Stomach (tissue), 9 donors: ENCODE data around the gene NAXE. TPM values are rescaled to one million over a fixed set of nuclear protein-coding genes. Genes with fewer than 3 reads are reported as not detected.
A peak's percentile ranks its signal among the peaks of the same experiment; 100 is the strongest.

Experiments used
- DNase-seq, 2 donors: peaks; one replicate each; pipeline versions ENCODE4 v3.0.0 to v3.0.0-alpha.2; 2013 to 2019
- H3K27ac ChIP-seq, 5 donors: fragments of 200-600 bp in 4 of 5; sonication (generic) in 4 of 5; one replicate each; pipeline ENCODE4 v1.5.1; 2013 to 2019; ENCODE audit warnings: mild to moderate bottlenecking in 1 of 5, moderate library complexity in 1 of 5
- H3K27me3 ChIP-seq, 3 donors: fragments of 200-600 bp; sonication (generic); one replicate each; pipeline ENCODE4 v1.5.1; 2017 to 2019; ENCODE audit warnings: mixed run types in 1 of 3
- H3K36me3 ChIP-seq, 4 donors: fragments of 200-600 bp; sonication (generic); 1 replicate in 3 of 4; 2 replicates in 1 of 4; pipeline ENCODE4 v1.5.1; 2016 to 2019
- H3K4me1 ChIP-seq, 4 donors: fragments of 200-600 bp; sonication (generic); one replicate each; pipeline ENCODE4 v1.5.1; 2016 to 2019
- H3K4me3 ChIP-seq, 4 donors: fragments of 200-600 bp; sonication (generic) in 3 of 4; one replicate each; pipeline ENCODE4 v1.5.1; 2016 to 2019; ENCODE audit warnings: mild to moderate bottlenecking in 1 of 4
- H3K9me3 ChIP-seq, 4 donors: fragments of 200-600 bp; sonication (generic); one replicate each; pipeline ENCODE4 v1.5.1; 2016 to 2019
- CTCF ChIP-seq, 7 experiments: fragments of 450-650 bp in 4 of 7; fragments of 200-600 bp in 3 of 7; sonication (generic) in 3 of 7; IDR thresholded peaks; one replicate each; pipeline ENCODE4 v1.5.1; 2016 to 2019; ENCODE audit warnings: antibody characterized with exemption in 7 of 7, control low read depth in 2 of 7, mild to moderate bottlenecking in 1 of 7
- EP300 ChIP-seq: sonication (generic); formaldehyde crosslinking; IDR thresholded peaks from one replicate; pipeline ENCODE4 v1.6.1; 2017; ENCODE audit warnings: antibody characterized with exemption
- POLR2A ChIP-seq, 4 donors: fragments of 450-650 bp; IDR thresholded peaks; one replicate each; pipeline ENCODE4 v1.6.1; 2016; ENCODE audit warnings: antibody characterized with exemption in 4 of 4, control low read depth in 2 of 4, mild to moderate bottlenecking in 1 of 4, moderate library complexity in 1 of 4
- POLR2AphosphoS5 ChIP-seq, 3 donors: sonication (generic); formaldehyde crosslinking; IDR thresholded peaks; one replicate each; pipeline ENCODE4 v1.6.1; 2016; ENCODE audit warnings: antibody characterized with exemption in 3 of 3
- WGBS, 5 donors: extraction: QIAGEN DNeasy Blood & Tissue Kit in 3 of 5; methylation state at CpG; one replicate each; pipeline versions ENCODE4 v1.1.5 to v1.1.7; 2013 to 2018; 5-methylcytosine and 5-hydroxymethylcytosine counted together
- intact Hi-C: fragments of 100-400 bp; cut with DNase I; formaldehyde crosslinking; loops from one replicate; pipeline ENCODE4 v1.15.1; 2023; ENCODE audit warnings: low total_unique reads
- polyA plus RNA-seq, 3 donors: library from polyadenylated mRNA; stranded (reverse); fragments of 200-250 nt; gene quantifications; one replicate each; pipeline ENCODE4 v1.2.3, GENCODE V29; 2013
- total RNA-seq, 5 donors: library from RNA; depleted of rRNA; stranded (reverse); fragments of >200 nt; gene quantifications; one replicate each; pipeline versions ENCODE4 v1.1.0 to v1.2.3, GENCODE V29; 2014 to 2016
- donor health status: healthy with polysubstance abuse.
- donor health status: Bipolar disorder and iron deficiency.
- donor health status: healthy.

Gene NAXE
- total and polyA plus RNA-seq, 8 donors: 46.1 to 84.9 (median 69.9) TPM

GRCh38 chr1:156582388-156583017, 9.1 kb upstream of the NAXE start:
- intact Hi-C loops: no loop called here
- Histone ChIP-seq H3K27me3 (no peaks in the 10 kb centered on the region), H3K36me3 (no peaks in the 10 kb centered on the region), H3K4me1 (peaks cover 0 to 9% (median 8%) of the 10 kb centered on the region in 4 donors), H3K9me3 (no peaks in the 10 kb centered on the region), H3K27ac (no peak overlapping the region), H3K4me3 (no peak overlapping the region)
- TF ChIP-seq EP300: no peak
- no peak for TF ChIP-seq POLR2A (IDR thresholded peaks at IDR 0.05)
- no peak for TF ChIP-seq POLR2AphosphoS5 (IDR thresholded peaks at IDR 0.05)
- no peak for TF ChIP-seq CTCF (IDR thresholded peaks at IDR 0.05)
- 65 to 76% (median 73%) methylated on average over 7 to 9 of the region's 9 CpGs for WGBS, 5 donors
- DNase-seq: no peak

GRCh38 chr1:156583821-156584622, 7.6 kb upstream of the NAXE start:
- Histone ChIP-seq H3K27ac (no peak overlapping the region), H3K4me3 (no peak overlapping the region), H3K4me1 (peaks cover 0 to 9% (median 6%) of the 10 kb centered on the region in 4 donors), H3K9me3 (no peaks in the 10 kb centered on the region), H3K36me3 (no peaks in the 10 kb centered on the region), H3K27me3 (no peaks in the 10 kb centered on the region)
- DNase-seq: peak; percentile 85 to 92
- intact Hi-C loops: no loop called here
- peak in 1 of 3 donors; percentile 21 for TF ChIP-seq POLR2AphosphoS5 (IDR thresholded peaks at IDR 0.05)
- no peak for TF ChIP-seq POLR2A (IDR thresholded peaks at IDR 0.05)
- peak in 6 of 7 experiments; percentile 63 to 98 (median 94) for TF ChIP-seq CTCF (IDR thresholded peaks at IDR 0.05)
- 52 to 56% (median 53%) methylated on average over 19 to 20 of the region's 20 CpGs for WGBS, 5 donors

GRCh38 chr1:156584813-156585212, 6.8 kb upstream of the NAXE start:
- no peaks in the 10 kb centered on the region for H3K9me3 ChIP-seq
- peak in 1 of 2 donors; percentile 53 for DNase-seq
- H3K4me3 ChIP-seq: no peak overlapping the region
- intact Hi-C loops: no loop called here
- no peak overlapping the region for H3K27ac ChIP-seq
- no peaks in the 10 kb centered on the region for H3K36me3 ChIP-seq
- no peak for TF ChIP-seq CTCF (IDR thresholded peaks at IDR 0.05)
- TF ChIP-seq POLR2AphosphoS5 (IDR thresholded peaks at IDR 0.05): no peak
- no peak for TF ChIP-seq EP300
- TF ChIP-seq POLR2A (IDR thresholded peaks at IDR 0.05): no peak
- peaks cover 0 to 9% (median 6%) of the 10 kb centered on the region in 4 donors for H3K4me1 ChIP-seq
- H3K27me3 ChIP-seq: no peaks in the 10 kb centered on the region
- 40 to 44% (median 42%) methylated on average over 11 of the region's 11 CpGs for WGBS, 5 donors

DNA sequence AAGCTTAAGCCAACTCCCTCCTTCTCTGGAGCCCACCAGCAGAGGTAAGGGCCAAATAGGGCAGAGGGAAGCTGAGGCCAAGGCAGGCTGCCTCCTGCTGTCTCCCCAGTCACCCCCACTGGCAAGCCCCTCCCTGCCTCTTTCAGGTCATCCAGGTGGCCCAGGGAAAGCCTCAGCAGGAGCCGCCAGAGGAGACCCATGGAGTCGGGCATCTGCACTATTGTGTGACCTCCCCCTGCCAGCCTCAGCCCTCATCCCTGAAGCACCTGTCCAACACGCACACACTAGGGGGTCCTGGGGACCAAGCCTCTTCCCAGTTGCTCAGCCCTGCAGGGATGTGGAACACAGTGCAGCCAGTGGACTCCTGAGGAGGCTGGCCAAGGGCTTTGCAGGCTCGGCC, 5.3 kb upstream of the NAXE start:
- Histone ChIP-seq H3K27me3 (no peaks in the 10 kb centered on the region), H3K9me3 (no peaks in the 10 kb centered on the region), H3K4me3 (no peak overlapping the region), H3K36me3 (no peaks in the 10 kb centered on the region), H3K27ac (no peak overlapping the region), H3K4me1 (peaks cover 4 to 17% (median 13%) of the 10 kb centered on the region in 4 donors)
- DNase-seq: no peak
- WGBS, 5 donors: 67 to 83% (median 70%) methylated on average over 3 to 4 of the region's 4 CpGs
- intact Hi-C loops: no loop called here
- no peak for TF ChIP-seq POLR2AphosphoS5 (IDR thresholded peaks at IDR 0.05)
- TF ChIP-seq CTCF (IDR thresholded peaks at IDR 0.05): no peak
- no peak for TF ChIP-seq EP300
- TF ChIP-seq POLR2A (IDR thresholded peaks at IDR 0.05): no peak
